NCI-H774 (cell line): ENCODE results near the gene KRT73.

Experiments
- DNase-seq: peaks from one replicate; lab custom pipeline; 2025; lab: John Stamatoyannopoulos, UW

The KRT73 gene

GRCh38 chr12:52645120-52645761 is 26.9 kb upstream of the KRT73 start:
- no peak for DNase-seq

- DNase-seq, result no peak
These were observed 25.7 kb upstream of the KRT73 start for GRCh38 chr12:52644078-52644415.

GRCh38 chr12:52643233-52644077 is 25.1 kb upstream of the KRT73 start:
- DNase-seq, result no peak

GRCh38 chr12:52641468-52641867 is 23.1 kb upstream of the KRT73 start:
- no peak for DNase-seq

GRCh38 chr12:52637299-52637698 is 18.9 kb upstream of the KRT73 start:
- DNase-seq, result no peak

- no peak for DNase-seq
These were observed 18.4 kb upstream of the KRT73 start for GRCh38 chr12:52636592-52637258.

- DNase-seq, result no peak
These were observed 17.8 kb upstream of the KRT73 start for GRCh38 chr12:52636189-52636588.

GRCh38 chr12:52634266-52635056 is 16.1 kb upstream of the KRT73 start:
- no peak for DNase-seq

- DNase-seq, result no peak
These were observed 15.0 kb upstream of the KRT73 start for GRCh38 chr12:52633383-52633782.

GRCh38 chr12:52632656-52633055 is 14.3 kb upstream of the KRT73 start:
- no peak for DNase-seq

- DNase-seq, result no peak
These were observed 13.5 kb upstream of the KRT73 start for GRCh38 chr12:52631676-52632459.

- no peak for DNase-seq
These were observed 12.9 kb upstream of the KRT73 start for GRCh38 chr12:52631264-52631663.

- no peak for DNase-seq
These were observed 12.3 kb upstream of the KRT73 start for GRCh38 chr12:52630599-52631200.

GRCh38 chr12:52630008-52630500 is 11.7 kb upstream of the KRT73 start:
- no peak for DNase-seq

- no peak for DNase-seq
These were observed 11.1 kb upstream of the KRT73 start for GRCh38 chr12:52629281-52630007.

- DNase-seq, result no peak
These were observed 10.5 kb upstream of the KRT73 start for GRCh38 chr12:52628841-52629240.

- DNase-seq, result no peak
These were observed 9.8 kb upstream of the KRT73 start for GRCh38 chr12:52628111-52628507.

GRCh38 chr12:52627395-52628110 is 9.2 kb upstream of the KRT73 start:
- no peak for DNase-seq

- no peak for DNase-seq
These were observed 4.0 kb upstream of the KRT73 start for GRCh38 chr12:52622349-52622748.

GRCh38 chr12:52618866-52619265 is 507 bp upstream of the KRT73 start:
- no peak for DNase-seq
